ENCODE data around the gene HSD17B13. TPM values are rescaled to one million over a fixed set of nuclear protein-coding genes. Genes with fewer than 3 reads are reported as not detected.

Gene HSD17B13
- total and polyA plus RNA-seq, 2 of the 13 experiments (the other 11 are each of a cell fraction or from before 2014, with no cell fraction given) = 0.04 to 0.15 TPM

DNA sequence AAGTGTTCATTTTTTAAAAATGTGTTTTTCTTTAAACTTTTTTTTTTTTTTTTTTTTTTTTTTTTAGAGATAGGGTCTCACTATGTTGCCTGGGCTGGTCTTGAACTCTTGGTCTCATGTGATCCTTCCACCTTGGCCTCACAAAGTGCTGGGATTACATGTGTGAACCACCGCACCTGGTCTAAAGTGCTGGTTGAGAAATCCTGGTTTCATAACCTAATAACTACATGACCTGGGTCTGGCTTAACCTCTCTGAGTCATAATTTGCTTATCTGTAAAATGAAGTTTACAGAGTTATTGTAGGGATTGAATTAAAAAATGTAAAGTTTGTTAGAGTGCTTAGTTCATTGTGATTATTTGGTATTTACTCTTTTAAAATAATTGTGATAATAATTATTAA, 5.2 kb downstream of the HSD17B13 start (continued):
- TF ChIP-seq, protein P1, sequence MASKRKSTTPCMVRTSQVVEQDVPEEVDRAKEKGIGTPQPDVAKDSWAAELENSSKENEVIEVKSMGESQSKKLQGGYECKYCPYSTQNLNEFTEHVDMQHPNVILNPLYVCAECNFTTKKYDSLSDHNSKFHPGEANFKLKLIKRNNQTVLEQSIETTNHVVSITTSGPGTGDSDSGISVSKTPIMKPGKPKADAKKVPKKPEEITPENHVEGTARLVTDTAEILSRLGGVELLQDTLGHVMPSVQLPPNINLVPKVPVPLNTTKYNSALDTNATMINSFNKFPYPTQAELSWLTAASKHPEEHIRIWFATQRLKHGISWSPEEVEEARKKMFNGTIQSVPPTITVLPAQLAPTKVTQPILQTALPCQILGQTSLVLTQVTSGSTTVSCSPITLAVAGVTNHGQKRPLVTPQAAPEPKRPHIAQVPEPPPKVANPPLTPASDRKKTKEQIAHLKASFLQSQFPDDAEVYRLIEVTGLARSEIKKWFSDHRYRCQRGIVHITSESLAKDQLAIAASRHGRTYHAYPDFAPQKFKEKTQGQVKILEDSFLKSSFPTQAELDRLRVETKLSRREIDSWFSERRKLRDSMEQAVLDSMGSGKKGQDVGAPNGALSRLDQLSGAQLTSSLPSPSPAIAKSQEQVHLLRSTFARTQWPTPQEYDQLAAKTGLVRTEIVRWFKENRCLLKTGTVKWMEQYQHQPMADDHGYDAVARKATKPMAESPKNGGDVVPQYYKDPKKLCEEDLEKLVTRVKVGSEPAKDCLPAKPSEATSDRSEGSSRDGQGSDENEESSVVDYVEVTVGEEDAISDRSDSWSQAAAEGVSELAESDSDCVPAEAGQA (IDR thresholded peaks at IDR 0.05; ENCODE audit: low read depth) = no peak
- TF ChIP-seq, protein P1 (CRISPR knock-in tag; IDR thresholded peaks at IDR 0.05; ENCODE audit: borderline replicate concordance) = no peak
- TF ChIP-seq SMAD9 (CRISPR knock-in tag; IDR thresholded peaks at IDR 0.05) = no peak
- TF ChIP-seq, protein P2, sequence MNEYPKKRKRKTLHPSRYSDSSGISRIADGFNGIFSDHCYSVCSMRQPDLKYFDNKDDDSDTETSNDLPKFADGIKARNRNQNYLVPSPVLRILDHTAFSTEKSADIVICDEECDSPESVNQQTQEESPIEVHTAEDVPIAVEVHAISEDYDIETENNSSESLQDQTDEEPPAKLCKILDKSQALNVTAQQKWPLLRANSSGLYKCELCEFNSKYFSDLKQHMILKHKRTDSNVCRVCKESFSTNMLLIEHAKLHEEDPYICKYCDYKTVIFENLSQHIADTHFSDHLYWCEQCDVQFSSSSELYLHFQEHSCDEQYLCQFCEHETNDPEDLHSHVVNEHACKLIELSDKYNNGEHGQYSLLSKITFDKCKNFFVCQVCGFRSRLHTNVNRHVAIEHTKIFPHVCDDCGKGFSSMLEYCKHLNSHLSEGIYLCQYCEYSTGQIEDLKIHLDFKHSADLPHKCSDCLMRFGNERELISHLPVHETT (CRISPR knock-in tag; conservative IDR thresholded peaks at IDR 0.05) = no peak
- TF ChIP-seq CHCHD3 (CRISPR knock-in tag; IDR thresholded peaks at IDR 0.05) = no peak
- TF ChIP-seq STAG1 (CRISPR knock-in tag; IDR thresholded peaks at IDR 0.05) = no peak
- no peak for TF ChIP-seq HOXA9 (CRISPR knock-in tag; IDR thresholded peaks at IDR 0.05; ENCODE audit: borderline replicate concordance)
- TF ChIP-seq ZKSCAN1 (IDR thresholded peaks at IDR 0.05; ENCODE audit: low read length) = no peak
- TF ChIP-seq, protein P3, sequence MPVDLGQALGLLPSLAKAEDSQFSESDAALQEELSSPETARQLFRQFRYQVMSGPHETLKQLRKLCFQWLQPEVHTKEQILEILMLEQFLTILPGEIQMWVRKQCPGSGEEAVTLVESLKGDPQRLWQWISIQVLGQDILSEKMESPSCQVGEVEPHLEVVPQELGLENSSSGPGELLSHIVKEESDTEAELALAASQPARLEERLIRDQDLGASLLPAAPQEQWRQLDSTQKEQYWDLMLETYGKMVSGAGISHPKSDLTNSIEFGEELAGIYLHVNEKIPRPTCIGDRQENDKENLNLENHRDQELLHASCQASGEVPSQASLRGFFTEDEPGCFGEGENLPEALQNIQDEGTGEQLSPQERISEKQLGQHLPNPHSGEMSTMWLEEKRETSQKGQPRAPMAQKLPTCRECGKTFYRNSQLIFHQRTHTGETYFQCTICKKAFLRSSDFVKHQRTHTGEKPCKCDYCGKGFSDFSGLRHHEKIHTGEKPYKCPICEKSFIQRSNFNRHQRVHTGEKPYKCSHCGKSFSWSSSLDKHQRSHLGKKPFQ (CRISPR knock-in tag; IDR thresholded peaks at IDR 0.05; ENCODE audit: insufficient replicate concordance) = no peak
- TF ChIP-seq TEAD2 (CRISPR knock-in tag; IDR thresholded peaks at IDR 0.05) = no peak
- no peak for TF ChIP-seq ZFP82 (CRISPR knock-in tag; IDR thresholded peaks at IDR 0.05; ENCODE audit: borderline replicate concordance)
- TF ChIP-seq DR1 (CRISPR knock-in tag; IDR thresholded peaks at IDR 0.05) = no peak
- no peak for TF ChIP-seq KAT7 (CRISPR knock-in tag; IDR thresholded peaks at IDR 0.05; ENCODE audit: borderline replicate concordance)
- TF ChIP-seq KMT2A (CRISPR knock-in tag; IDR thresholded peaks at IDR 0.05) = no peak
- no peak for TF ChIP-seq HNRNPUL1 (IDR thresholded peaks at IDR 0.05; ENCODE audit: low read depth, low read length)
